Heart right ventricle (tissue), 16 donors: ENCODE results near the gene GNLY. TPM values are rescaled to one million over a fixed set of nuclear protein-coding genes. Genes with fewer than 3 reads are reported as not detected.

Experiments
- ATAC-seq, 8 donors: fragments of 200-7000 bp; cut with Tn5 transposase; one replicate each; pipeline ENCODE4 v1.9.1; 2020; ENCODE audit warnings: mild to moderate bottlenecking in 8 of 8, moderate library complexity in 8 of 8, moderate number of reproducible peaks in 1 of 8
- DNase-seq, 2 donors: peaks; one replicate each; pipeline ENCODE4 v3.0.0-alpha.2; 2020
- H3K27ac ChIP-seq, 10 donors: fragments of 200-600 bp; sonication (generic) in 2 of 10; one replicate each; pipeline versions ENCODE4 v1.5.0 to v1.8.0; 2020 to 2022; ENCODE audit warnings: mild to moderate bottlenecking in 3 of 10
- H3K27me3 ChIP-seq, 7 donors: fragments of 200-600 bp; one replicate each; pipeline ENCODE4 v1.8.0; 2021 to 2022; ENCODE audit warnings: mild to moderate bottlenecking in 2 of 7
- H3K36me3 ChIP-seq, 9 donors: fragments of 200-600 bp; sonication (generic) in 1 of 9; one replicate each; pipeline versions ENCODE4 v1.5.0 to v1.8.0; 2020 to 2022; ENCODE audit warnings: mild to moderate bottlenecking in 2 of 9
- H3K4me1 ChIP-seq, 9 donors: fragments of 200-600 bp; sonication (generic) in 1 of 9; one replicate each; pipeline versions ENCODE4 v1.5.0 to v1.8.0; 2020 to 2022; ENCODE audit warnings: mild to moderate bottlenecking in 4 of 9
- H3K4me3 ChIP-seq, 10 donors: fragments of 200-600 bp; sonication (generic) in 2 of 10; one replicate each; pipeline versions ENCODE4 v1.5.0 to v1.8.0; 2020 to 2022; ENCODE audit warnings: mild to moderate bottlenecking in 7 of 10, moderate library complexity in 2 of 10
- H3K9me3 ChIP-seq, 11 donors: fragments of 200-600 bp in 10 of 11; sonication (generic) in 2 of 11; one replicate each; pipeline versions ENCODE4 v1.5.0 to v1.8.0; 2013 to 2022; ENCODE audit warnings: mild to moderate bottlenecking in 2 of 11, control low read depth in 1 of 11, moderate library complexity in 1 of 11
- CTCF ChIP-seq, 9 donors: fragments of 200-600 bp; sonication (generic) in 2 of 9; IDR thresholded peaks; one replicate each; pipeline versions ENCODE4 v1.5.0 to v1.8.0; 2021 to 2022; ENCODE audit warnings: antibody characterized with exemption in 9 of 9, mild to moderate bottlenecking in 5 of 9, moderate library complexity in 1 of 9
- WGBS, 2 donors: extraction: QIAGEN DNeasy Blood & Tissue Kit; methylation state at CpG; one replicate each; pipeline ENCODE4 v1.1.7; 2013; ENCODE audit warnings: inconsistent platforms in 1 of 2; 5-methylcytosine and 5-hydroxymethylcytosine counted together
- intact Hi-C, 10 donors: fragments of 100-400 bp; cut with DNase I; formaldehyde crosslinking; loops; one replicate each; pipeline versions ENCODE4 v1.11.1 to v1.14.2; 2022
- polyA plus RNA-seq, 2 donors: library from polyadenylated mRNA; stranded (reverse); fragments of 200-250 nt; gene quantifications; one replicate each; pipeline ENCODE4 v1.2.3, GENCODE V29; 2013
- total RNA-seq, 10 donors: library from RNA; stranded (reverse); fragmentation: NEBNext Ultra II Directional in 3 of 10; extraction: Animal tissue kit (Norgen Biotek cat#: 25700) in 3 of 10; gene quantifications; one replicate each; pipeline versions ENCODE4 v1.2.1 to v1.2.4, GENCODE V29; 2021 to 2023
- donor health status: Arrhythmogenic right ventricular cardiomyopathy.
- donor health status: ischemic (EF 13 %, LVEDD 7.1; RV severe dilation, severe dysfunction).
- donor health status: healthy with polysubstance abuse.
- donor health status: DM: no; HTN: yes; CAD: no.
- donor health status: DM: no; HTN: no; CAD: no.
- donor health status: ischemic (EF 25% LVEDD 6.9; RV normal size, moderate dysfunction).
- donor health status: ischemic (EF 25% LVEDD 5.7; RV mildly dilated, moderate dysfunction).
- donor health status: healthy.
- donor health status: DM: yes; HTN: yes; CAD: no.
- donor health status: Ischemic cardiomyopathy.
- donor health status: ischemic (EF 35%, LVEDD 5.7; RV mildly dilated, moderate dysfunction).
- donor health status: nonischemic (EF 11% LVEDD 7.7; RV severe dilation, severe dysfunction).
- donor health status: DM: yes; HTN: yes; CAD: no.
- donor health status: PGD.
- donor health status: ischemic (EF 29% LVEDD 5.4; RV normal size, mild dysfunction).
- donor health status: nonischemic (EF 23%, LVEDD 6.1; RV moderate dilation, normal function).

GNLY gene
- total and polyA plus RNA-seq, 12 donors: 0.17 to 43.2 (median 1.2) TPM

- H3K4me3 ChIP-seq: no peak overlapping the region
- TF ChIP-seq CTCF (IDR thresholded peaks at IDR 0.05): no peak
- H3K9me3 ChIP-seq: no peaks in the 10 kb centered on the region
- intact Hi-C loops: no loop called here
- WGBS, 2 donors: 95 to 100% methylated on average over 1 of the region's 1 CpG
- no peaks in the 10 kb centered on the region for H3K36me3 ChIP-seq
- DNase-seq (no peak), ATAC-seq (no peak)
- peaks cover 0 to 42% (median 0%) of the 10 kb centered on the region in 9 donors for H3K4me1 ChIP-seq
- peak overlapping the region in 1 of 10 donors; percentile 76 for H3K27ac ChIP-seq
- H3K27me3 ChIP-seq: no peaks in the 10 kb centered on the region
Measured at GRCh38 chr2:85699325-85699724, 5.2 kb downstream of the GNLY start.

- ATAC-seq (no peak), DNase-seq (no peak)
- intact Hi-C loops: loop anchor here in 3 of 10 donors (10.0 kb wide), 2 partner anchors 47 to 57 kb away; no protein-coding TSS in a partner anchor
- Histone ChIP-seq H3K4me3 (no peak overlapping the region), H3K4me1 (peaks cover 0 to 70% (median 19%) of the 10 kb centered on the region in 9 donors), H3K27ac (peak overlapping the region in 1 of 10 donors; percentile 86), H3K36me3 (no peaks in the 10 kb centered on the region), H3K9me3 (no peaks in the 10 kb centered on the region), H3K27me3 (no peaks in the 10 kb centered on the region)
- TF ChIP-seq CTCF (IDR thresholded peaks at IDR 0.05): no peak
Measured at GRCh38 chr2:85702172-85702571, 8.0 kb downstream of the GNLY start.

- TF ChIP-seq CTCF (IDR thresholded peaks at IDR 0.05): no peak
- intact Hi-C loops: loop anchor here in 3 of 10 donors (10.0 kb wide), 2 partner anchors 48 to 58 kb away; no protein-coding TSS in a partner anchor
- Histone ChIP-seq H3K4me3 (no peak overlapping the region), H3K27ac (peak overlapping the region in 1 of 10 donors; percentile 86), H3K36me3 (no peaks in the 10 kb centered on the region), H3K27me3 (no peaks in the 10 kb centered on the region), H3K9me3 (no peaks in the 10 kb centered on the region), H3K4me1 (peaks cover 0 to 76% (median 20%) of the 10 kb centered on the region in 9 donors)
- ATAC-seq (no peak), DNase-seq (no peak)
- WGBS, 2 donors: 84% methylated on average over 4 of the region's 4 CpGs
Measured at GRCh38 chr2:85702800-85703199, 8.6 kb downstream of the GNLY start.

GRCh38 chr2:85703329-85703728 lies 9.2 kb downstream of the GNLY start:
- Histone ChIP-seq H3K4me1 (peaks cover 0 to 77% (median 20%) of the 10 kb centered on the region in 9 donors), H3K27me3 (no peaks in the 10 kb centered on the region), H3K9me3 (no peaks in the 10 kb centered on the region), H3K36me3 (no peaks in the 10 kb centered on the region), H3K27ac (peak overlapping the region in 2 of 10 donors; percentile 19 to 86), H3K4me3 (no peak overlapping the region)
- DNase-seq (no peak), ATAC-seq (no peak)
- intact Hi-C loops: loop anchor here in 3 of 10 donors (10.0 kb wide), 2 partner anchors 49 to 59 kb away; no protein-coding TSS in a partner anchor
- no peak for TF ChIP-seq CTCF (IDR thresholded peaks at IDR 0.05)
